Glomerular endothelial cell (primary cell): ENCODE results near the gene HCN3. TPM values are rescaled to one million over a fixed set of nuclear protein-coding genes. Genes with fewer than 3 reads are reported as not detected.

Source experiments
- DNase-seq: peaks from one replicate; pipeline ENCODE4 v3.0.0-alpha.2; 2011; ENCODE audit warnings: low read depth, low spot score; ENCODE audit errors: extremely low read depth
- total RNA-seq: library from RNA; depleted of rRNA; stranded (reverse); fragments of >200 nt; gene quantifications from 2 replicates; pipeline ENCODE4 v1.2.3, GENCODE V29; 2015

The HCN3 gene
- total RNA-seq, 1 donor from 2014 or later, result 1.3 TPM

- DNase-seq, result no peak
These were observed 23.5 kb upstream of the HCN3 start for GRCh38 chr1:155253797-155254196.

- DNase-seq, result no peak
These were observed 23.0 kb upstream of the HCN3 start for GRCh38 chr1:155254228-155254713.

GRCh38 chr1:155254714-155255242 lies 22.5 kb upstream of the HCN3 start:
- no peak for DNase-seq

- DNase-seq, result no peak
These were observed 21.8 kb upstream of the HCN3 start, which contains the start of gene ENTREP3 for GRCh38 chr1:155255243-155256007. Gene ENTREP3, minus strand, starts transcription at chr1:155255483. Its CDS starts 606 bp downstream, at chr1:155254877.

DNA sequence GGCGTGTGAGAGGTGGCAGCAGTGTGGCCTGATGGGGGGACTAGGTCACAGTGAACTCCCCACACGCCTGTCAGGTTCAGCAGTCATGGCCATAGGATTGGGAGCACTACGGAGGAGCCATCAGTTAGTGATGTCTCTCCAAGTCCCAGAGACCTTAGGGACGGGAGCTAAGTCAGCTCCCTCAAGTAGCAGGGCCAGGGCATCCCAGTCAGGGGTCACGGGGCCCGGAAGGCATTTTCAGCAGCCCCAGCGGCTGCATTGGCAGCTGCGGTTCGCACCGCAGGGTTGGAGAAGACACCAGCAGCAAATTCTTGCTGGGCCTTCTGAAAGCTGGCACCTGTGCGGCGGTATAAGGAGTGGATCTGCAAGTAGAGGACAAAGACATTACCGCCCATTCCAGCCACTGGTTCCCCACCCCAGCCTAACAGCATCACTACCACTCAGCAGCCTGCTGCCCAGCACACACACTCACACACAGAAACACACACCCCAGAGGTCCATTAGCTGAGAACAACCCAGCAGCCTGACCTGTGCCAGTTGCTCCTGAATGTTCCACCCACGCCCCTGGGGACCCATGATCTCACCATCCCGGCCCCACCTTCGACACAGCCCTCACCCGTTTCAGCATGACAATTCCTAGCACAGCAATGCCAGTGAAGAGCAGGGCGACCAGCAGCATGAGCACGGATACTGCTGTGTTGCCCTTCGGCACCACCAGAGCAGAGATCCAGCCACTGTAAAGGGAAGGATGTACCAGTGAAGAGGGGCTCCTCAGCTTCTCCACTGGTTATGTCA lies 21.0 kb upstream of the HCN3 start:
- no peak for DNase-seq

- no peak for DNase-seq
These were observed 17.0 kb upstream of the HCN3 start for GRCh38 chr1:155260276-155260675.

DNA sequence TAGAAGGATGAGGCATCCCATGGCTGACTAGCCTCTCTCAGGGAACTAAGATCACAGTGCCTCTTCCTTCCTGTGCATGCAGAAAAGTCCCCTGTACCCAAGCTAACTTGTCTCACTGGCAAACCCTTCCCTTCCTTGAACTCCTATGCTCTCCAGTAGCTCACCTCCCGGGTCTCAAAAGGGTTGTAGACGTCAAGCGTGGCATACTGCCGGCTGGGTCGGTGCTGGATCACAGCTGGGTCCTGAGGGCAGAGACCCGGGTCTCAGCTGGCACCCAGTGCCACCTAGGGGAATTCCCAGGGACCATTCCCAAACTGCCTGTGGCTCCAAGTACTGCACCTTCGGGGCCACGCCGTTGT lies 15.8 kb upstream of the HCN3 start:
- no peak for DNase-seq

DNA sequence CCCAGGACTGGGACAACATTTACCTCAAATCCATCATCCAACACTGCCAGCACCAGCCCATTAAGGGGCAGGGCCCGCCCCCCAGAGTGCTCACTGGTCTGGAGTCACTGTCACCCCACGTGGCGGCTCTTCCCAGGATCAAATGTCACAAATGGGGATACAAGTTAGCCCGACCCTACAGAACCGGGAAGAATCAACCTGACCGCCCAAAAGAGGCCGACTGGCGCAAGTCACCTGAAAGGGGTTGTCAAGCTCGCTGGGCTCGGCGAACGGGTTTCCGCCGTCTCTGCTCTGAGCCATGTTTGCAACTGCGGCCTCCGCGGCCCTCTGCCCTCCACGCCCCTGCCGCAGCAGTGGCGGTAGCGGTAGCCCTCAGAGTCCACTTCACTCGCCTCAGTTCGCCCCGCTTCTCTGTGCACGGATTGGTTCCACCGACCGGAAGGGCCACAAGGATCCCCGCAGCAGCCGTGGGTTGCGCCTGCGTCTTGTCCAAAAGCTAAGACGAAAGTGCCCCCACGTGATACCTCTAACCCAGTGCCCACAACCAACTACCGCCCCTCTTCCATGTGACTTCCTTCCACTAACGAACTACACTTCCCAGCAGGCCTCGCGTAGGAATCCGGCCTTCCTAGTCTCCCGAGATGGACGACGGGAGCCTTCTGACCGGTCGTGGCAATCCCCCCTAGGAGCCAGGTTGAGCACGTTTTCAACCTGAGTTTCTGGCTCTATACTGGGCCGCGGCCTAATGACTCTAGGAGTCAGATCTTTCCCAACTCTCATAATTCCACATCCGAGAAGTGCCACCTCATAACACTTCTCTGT lies 15.2 kb upstream of the HCN3 start, which contains the start of gene SCAMP3:
Gene SCAMP3, minus strand, starts transcription at position 509 of the 822 bp plus-strand sequence. Its CDS starts 209 bp downstream, at position 300.
- DNase-seq, result peak; percentile 86

- DNase-seq, result no peak
These were observed 14.2 kb upstream of the HCN3 start for GRCh38 chr1:155263067-155263466.

- DNase-seq, result no peak
These were observed 10.7 kb upstream of the HCN3 start for GRCh38 chr1:155266553-155266952.

DNA sequence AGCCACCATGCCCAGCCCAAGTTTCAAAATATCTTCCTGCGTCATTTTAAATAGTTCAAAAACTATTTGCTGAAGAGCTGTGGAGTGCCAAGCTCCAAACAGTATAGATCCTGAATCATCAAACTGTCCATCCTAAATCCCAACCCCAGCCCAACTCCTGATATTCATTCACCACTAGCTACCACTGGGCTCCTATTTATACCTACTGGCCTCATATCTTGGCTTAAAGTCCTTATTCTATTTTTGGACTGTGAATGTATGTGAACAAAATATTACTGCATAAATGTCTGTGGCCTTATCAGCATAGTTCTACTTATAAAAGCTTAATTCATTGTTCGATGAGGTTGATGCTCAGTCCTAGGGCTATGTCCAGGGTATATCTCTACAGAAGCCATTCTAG lies 9.9 kb upstream of the HCN3 start:
- DNase-seq, result no peak

GRCh38 chr1:155268630-155269029 lies 8.6 kb upstream of the HCN3 start:
- no peak for DNase-seq

GRCh38 chr1:155269381-155269780 lies 7.9 kb upstream of the HCN3 start:
- DNase-seq, result no peak

GRCh38 chr1:155272466-155273342 lies 4.6 kb upstream of the HCN3 start:
- no peak for DNase-seq

DNA sequence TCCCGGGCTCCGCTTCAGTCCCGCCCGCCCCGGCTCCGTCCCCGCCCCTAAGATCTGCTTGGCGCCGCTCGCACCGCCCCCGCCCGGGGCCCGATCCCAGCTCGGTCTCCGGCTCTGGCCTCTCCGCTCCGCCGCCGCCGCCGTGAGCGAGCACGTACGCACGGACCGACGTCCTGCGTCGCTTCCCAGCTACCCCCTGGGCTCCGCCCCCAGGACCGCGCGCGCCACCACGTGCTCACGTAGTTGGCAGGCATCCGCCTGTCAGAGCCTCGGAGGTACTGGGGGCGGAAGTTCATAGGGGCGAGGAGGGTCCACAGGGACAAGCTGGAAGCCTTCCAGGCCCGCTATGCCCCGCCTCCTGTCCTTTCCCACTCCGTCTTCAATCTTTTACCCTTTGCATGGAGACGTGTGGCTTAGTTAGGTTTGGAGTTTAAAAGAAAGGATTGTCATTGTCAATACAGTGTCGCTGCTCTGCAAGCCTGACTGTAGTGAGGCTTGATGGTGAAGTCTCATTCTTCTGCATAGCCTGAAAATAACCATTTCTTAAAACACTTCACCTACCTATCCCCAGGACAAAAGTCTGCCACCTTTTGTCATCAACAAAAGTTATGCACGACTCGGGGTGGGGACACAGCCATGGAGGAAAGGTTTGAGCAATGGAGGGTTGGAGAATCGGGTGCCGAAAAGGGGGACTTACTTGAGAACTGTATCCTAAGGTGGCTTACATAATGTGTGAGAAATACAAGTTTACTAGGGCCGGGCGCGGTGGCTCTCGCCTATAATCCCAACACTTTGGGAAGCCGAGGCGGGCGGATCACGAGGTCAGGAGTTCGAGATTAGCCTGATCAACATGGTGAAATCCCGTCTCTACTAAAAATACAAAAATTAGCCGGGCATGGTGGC lies 3.7 kb upstream of the HCN3 start, which contains the start of gene CLK2:
Gene CLK2, minus strand, starts transcription at position 162 of the 903 bp plus-strand sequence. CDS start 2,527 bp downstream, outside the sequence.
- DNase-seq, result no peak

DNA sequence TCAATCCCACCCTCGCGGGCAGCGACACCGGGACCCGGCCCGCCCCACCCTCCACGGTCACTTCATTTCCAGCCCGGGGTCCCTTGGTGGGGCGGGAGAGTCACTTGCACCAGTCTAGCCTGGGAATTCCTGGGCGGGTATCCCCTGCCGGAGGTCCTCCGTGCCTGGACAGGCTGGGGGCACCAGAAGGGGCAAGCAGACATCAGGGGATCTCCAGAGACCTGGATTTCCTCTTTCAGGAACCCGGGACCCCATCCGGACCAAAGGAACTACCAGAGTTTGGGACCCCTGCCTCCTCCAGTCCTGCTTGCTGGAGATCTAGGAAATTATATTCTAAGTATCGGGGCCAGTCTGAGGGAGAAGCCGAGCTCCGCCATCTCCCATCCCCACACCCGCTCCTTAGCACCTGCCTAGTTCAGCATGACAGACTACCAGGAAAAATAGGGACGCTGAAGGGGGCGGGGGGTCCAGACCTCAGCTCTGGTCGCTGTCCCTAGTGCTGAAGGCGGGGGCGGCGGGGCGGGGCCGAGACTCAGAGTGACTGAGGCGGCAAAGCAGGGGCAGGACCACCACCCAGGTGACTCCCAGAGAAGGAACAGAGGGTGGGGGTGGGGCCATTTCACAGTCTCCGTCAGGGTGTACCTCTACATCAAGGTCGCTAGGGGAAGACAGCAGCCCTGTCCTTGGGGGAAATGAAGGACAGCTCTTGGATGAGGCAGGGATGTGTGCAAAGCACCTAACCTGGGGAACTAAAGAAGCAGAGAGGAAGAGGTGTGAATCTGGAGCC lies 832 bp downstream of the HCN3 start:
- DNase-seq, result no peak

DNA sequence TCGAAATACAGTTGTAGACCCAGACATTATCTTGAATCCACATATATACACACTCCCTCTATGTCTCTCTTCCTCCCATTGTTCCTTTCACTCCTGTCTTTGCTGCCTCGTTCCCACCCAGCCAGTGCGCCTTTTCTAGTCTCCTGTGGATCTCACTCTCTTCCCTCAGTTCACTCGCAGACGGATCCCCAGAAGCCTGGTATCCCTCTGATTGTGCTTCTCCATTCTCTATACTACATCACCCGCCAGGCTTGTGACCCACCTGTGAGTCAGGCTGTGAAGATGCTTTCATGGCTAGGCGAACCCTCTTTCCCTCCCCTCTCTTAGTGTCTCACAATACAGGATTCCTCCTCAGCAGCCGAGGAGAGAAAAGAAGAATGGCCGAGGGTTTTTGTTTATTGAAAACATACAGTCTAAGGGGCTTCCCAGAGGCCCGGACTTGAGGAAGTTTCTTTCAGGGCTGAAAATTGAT lies 1.5 kb downstream of the HCN3 start:
- no peak for DNase-seq

DNA sequence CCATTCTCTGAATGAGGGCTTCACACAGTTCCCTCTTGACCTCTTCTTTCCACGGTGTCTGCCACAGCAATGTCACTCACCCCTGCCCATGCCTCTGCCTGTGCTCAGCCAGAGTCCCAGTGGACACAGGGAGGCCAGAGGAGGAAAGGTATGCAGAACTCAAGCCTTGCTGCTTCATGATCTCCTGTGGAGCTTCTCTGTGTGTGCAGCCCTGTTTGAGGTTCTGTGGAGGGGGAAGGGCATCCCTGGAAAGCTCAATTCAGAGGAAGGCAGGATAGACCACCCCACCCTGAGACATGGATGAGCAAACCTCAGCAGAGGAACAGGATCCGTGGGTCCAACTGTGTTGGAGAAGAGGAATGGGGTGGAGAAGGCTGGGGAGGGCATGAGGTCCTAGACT lies 2.0 kb downstream of the HCN3 start:
- no peak for DNase-seq
